SK-N-SH (cell line): ENCODE data around the gene MAGI2.

Source experiments
- CHD2 ChIP-seq: fragments of 150-350 bp; IDR thresholded peaks from 2 replicates; pipeline ENCODE4 v1.6.1; 2018; ENCODE audit warnings: low read length; ENCODE audit not compliant: partially characterized antibody
- CTCF ChIP-seq: fragments of 200-600 bp; sonication (generic); IDR thresholded peaks from 2 replicates; pipeline ENCODE4 v1.6.1; 2017; ENCODE audit warnings: antibody characterized with exemption, mild to moderate bottlenecking, moderate library complexity
- EP300 ChIP-seq, 2 experiments: IDR thresholded peaks; 2 replicates each; pipeline versions ENCODE4 v1.4.0 to v1.6.1; 2012; ENCODE audit warnings: borderline replicate concordance in 1 of 2, low read depth in 1 of 2, low read length in 1 of 2
- MXI1 ChIP-seq: IDR thresholded peaks from 2 replicates; pipeline ENCODE4 v1.6.1; 2012; ENCODE audit warnings: mild to moderate bottlenecking, low read depth, low read length, improper control_type of control experiment
- TAF1 ChIP-seq: IDR thresholded peaks from 2 replicates; pipeline ENCODE4 v1.6.1; 2012; ENCODE audit warnings: low read depth, mild to moderate bottlenecking, low read length, moderate library complexity, borderline replicate concordance
- TF ChIP-seq, protein P1 (sequence below): IDR thresholded peaks from 2 replicates; pipeline ENCODE4 v1.4.0; 2012; ENCODE audit warnings: low read depth

DNA sequence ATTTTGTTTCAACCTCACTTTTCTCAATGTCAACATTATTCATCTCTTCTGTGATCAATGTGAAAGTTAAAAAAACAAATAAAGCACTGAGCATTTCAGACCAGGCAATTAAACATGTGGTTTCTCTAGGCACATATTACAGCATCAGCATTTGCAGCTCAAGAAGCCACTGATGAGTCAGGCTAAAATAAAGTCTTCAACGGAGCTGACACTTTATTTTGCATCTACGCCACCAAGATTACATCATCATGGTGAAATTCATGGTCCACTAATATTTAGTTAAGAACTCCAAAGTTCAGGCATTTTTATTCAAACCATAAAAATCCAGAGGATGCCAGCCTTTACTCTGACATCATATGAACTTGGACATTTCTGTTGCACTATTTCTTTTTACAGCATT lies 33.0 kb downstream of the MAGI2 start:
- TF ChIP-seq, protein P1, sequence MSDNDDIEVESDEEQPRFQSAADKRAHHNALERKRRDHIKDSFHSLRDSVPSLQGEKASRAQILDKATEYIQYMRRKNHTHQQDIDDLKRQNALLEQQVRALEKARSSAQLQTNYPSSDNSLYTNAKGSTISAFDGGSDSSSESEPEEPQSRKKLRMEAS = 0 out of 2 replicates have a peak, but pooled peaks have one; percentile 26
- TF ChIP-seq CTCF = no peak
- peak in 1 of 2 experiments; percentile 47; a peak in 1 of 4 replicates for TF ChIP-seq EP300 (IDR thresholded peaks at IDR 0.05; ENCODE audit: borderline replicate concordance in 1 of 2, low read depth in 1 of 2, low read length in 1 of 2)
- no peak for TF ChIP-seq CHD2
- TF ChIP-seq MXI1 = no peak
- no peak for TF ChIP-seq TAF1
